Stimulated activated CD4-positive, alpha-beta T cell treated with anti-CD3 and anti-CD28 coated beads, Interleukin-15, amount 100 ng/mL, for 24 hours (primary cell): ENCODE results near the gene TYW1.
"Not testable (repeated sequence)": the region's sequence is repeated elsewhere in the genome, so short reads cannot be mapped to it uniquely, and the experiment has no call there.

ENCODE experiments used
- DNase-seq: peaks from one replicate; pipeline ENCODE4 v3.0.0-alpha.2; 2020

TYW1 gene

GRCh38 chr7:66995050-66995776 lies 1.4 kb upstream of the TYW1 start, which contains the start of gene SBDS:
Gene SBDS (minus strand): TSS chr7:66995586. CDS start chr7:66995417, 169 bp downstream.
- DNase-seq: peak; percentile 93

GRCh38 chr7:67000601-67001258 lies 4.1 kb downstream of the TYW1 start:
- not testable (repeated sequence) for DNase-seq

- not testable (repeated sequence) for DNase-seq
These were observed 7.5 kb downstream of the TYW1 start for GRCh38 chr7:67004145-67004544.

- DNase-seq: no peak
These were observed 10.3 kb downstream of the TYW1 start for GRCh38 chr7:67006965-67007364.

- no peak for DNase-seq
These were observed 11.6 kb downstream of the TYW1 start for GRCh38 chr7:67008260-67008659.

- not testable (repeated sequence) for DNase-seq
These were observed 13.0 kb downstream of the TYW1 start for GRCh38 chr7:67009677-67010076.

GRCh38 chr7:67014076-67014622 lies 17.5 kb downstream of the TYW1 start:
- DNase-seq: not testable (repeated sequence)

GRCh38 chr7:67017971-67018370 lies 21.3 kb downstream of the TYW1 start:
- DNase-seq: not testable (repeated sequence)

- DNase-seq: no peak
These were observed 22.3 kb downstream of the TYW1 start for GRCh38 chr7:67018940-67019339.

GRCh38 chr7:67019562-67020390 lies 23.1 kb downstream of the TYW1 start:
- peak; percentile 9 for DNase-seq

- no peak for DNase-seq
These were observed 24.6 kb downstream of the TYW1 start for GRCh38 chr7:67021260-67021659.

- DNase-seq: no peak
These were observed 25.9 kb downstream of the TYW1 start for GRCh38 chr7:67022511-67022910.

GRCh38 chr7:67025459-67025858 lies 28.8 kb downstream of the TYW1 start:
- not testable (repeated sequence) for DNase-seq

- DNase-seq: not testable (repeated sequence)
These were observed 35.1 kb downstream of the TYW1 start for GRCh38 chr7:67031685-67032084.

- no peak for DNase-seq
These were observed 36.6 kb downstream of the TYW1 start for GRCh38 chr7:67033251-67033650.

GRCh38 chr7:67036432-67037395 lies 40.1 kb downstream of the TYW1 start:
- not testable (repeated sequence) for DNase-seq

- not testable (repeated sequence) for DNase-seq
These were observed 44.2 kb downstream of the TYW1 start for GRCh38 chr7:67040832-67041231.

- not testable (repeated sequence) for DNase-seq
These were observed 46.3 kb downstream of the TYW1 start for GRCh38 chr7:67042781-67043558.

- DNase-seq: not testable (repeated sequence)
These were observed 46.9 kb downstream of the TYW1 start for GRCh38 chr7:67043559-67043930.

GRCh38 chr7:67045496-67045995 lies 48.9 kb downstream of the TYW1 start:
- DNase-seq: no peak

- DNase-seq: not testable (repeated sequence)
These were observed 50.2 kb downstream of the TYW1 start for GRCh38 chr7:67046819-67047218.
